ENCODE data around the gene PITPNC1.

Gene PITPNC1

GRCh38 chr17:67440277-67441051, 63.4 kb downstream of the PITPNC1 start:
- TF ChIP-seq CTCF (IDR thresholded peaks at IDR 0.05; ENCODE audit: low read depth, low read length, missing control alignments): no peak
- H3K4me3 ChIP-seq (replicated peaks; ENCODE audit: low read depth, low read length): no peak overlapping the region
- DNase-seq (ENCODE audit: extremely low read depth, low read depth): no peak

GRCh38 chr17:67441052-67441895, 64.2 kb downstream of the PITPNC1 start:
- no peak for TF ChIP-seq CTCF (IDR thresholded peaks at IDR 0.05; ENCODE audit: low read depth, low read length, missing control alignments)
- DNase-seq (ENCODE audit: extremely low read depth, low read depth): peak; percentile 37
- no peak overlapping the region for H3K4me3 ChIP-seq (replicated peaks; ENCODE audit: low read depth, low read length)

GRCh38 chr17:67441896-67442219, 64.8 kb downstream of the PITPNC1 start:
- TF ChIP-seq CTCF (IDR thresholded peaks at IDR 0.05; ENCODE audit: low read depth, low read length, missing control alignments): no peak
- DNase-seq (ENCODE audit: extremely low read depth, low read depth): no peak
- no peak overlapping the region for H3K4me3 ChIP-seq (replicated peaks; ENCODE audit: low read depth, low read length)

GRCh38 chr17:67442787-67443624, 65.9 kb downstream of the PITPNC1 start:
- no peak for TF ChIP-seq CTCF (IDR thresholded peaks at IDR 0.05; ENCODE audit: low read depth, low read length, missing control alignments)
- DNase-seq (ENCODE audit: extremely low read depth, low read depth): no peak

GRCh38 chr17:67443931-67444595, 67.0 kb downstream of the PITPNC1 start:
- peak; percentile 83 for DNase-seq (ENCODE audit: extremely low read depth, low read depth)
- TF ChIP-seq CTCF (IDR thresholded peaks at IDR 0.05; ENCODE audit: low read depth, low read length, missing control alignments): no peak
- H3K4me3 ChIP-seq (replicated peaks; ENCODE audit: low read depth, low read length): peak overlapping the region; percentile 24; the same call in 1 of the 2 replicates

More at GRCh38 chr17:67442787-67443624, 65.9 kb downstream of the PITPNC1 start:
- H3K4me3 ChIP-seq (replicated peaks; ENCODE audit: low read depth, low read length): peak overlapping the region; percentile 24; the same call in 1 of the 2 replicates

- no peak for TF ChIP-seq CTCF (IDR thresholded peaks at IDR 0.05; ENCODE audit: low read depth, low read length, missing control alignments)
- H3K4me3 ChIP-seq (replicated peaks; ENCODE audit: low read depth, low read length): no peak overlapping the region
- DNase-seq (ENCODE audit: extremely low read depth, low read depth): no peak
Measured at GRCh38 chr17:67448449-67448848, 71.4 kb downstream of the PITPNC1 start.
